ENCODE data around the gene HDAC4.

HDAC4 gene

GRCh38 chr2:239383759-239384156 lies 17.1 kb downstream of the HDAC4 start:
- no peak for DNase-seq (ENCODE audit: low spot score)

GRCh38 chr2:239383036-239383758 lies 17.6 kb downstream of the HDAC4 start:
- DNase-seq (ENCODE audit: low spot score), result no peak

- DNase-seq (ENCODE audit: low spot score), result no peak
Observed at GRCh38 chr2:239382384-239382880, 18.4 kb downstream of the HDAC4 start.

GRCh38 chr2:239381709-239382134 lies 19.1 kb downstream of the HDAC4 start:
- no peak for DNase-seq (ENCODE audit: low spot score)

- DNase-seq (ENCODE audit: low spot score), result peak; percentile 69
Observed at GRCh38 chr2:239380831-239381708, 19.8 kb downstream of the HDAC4 start.

GRCh38 chr2:239379641-239380170 lies 21.1 kb downstream of the HDAC4 start:
- DNase-seq (ENCODE audit: low spot score), result no peak

- DNase-seq (ENCODE audit: low spot score), result no peak
Observed at GRCh38 chr2:239378918-239379640, 21.7 kb downstream of the HDAC4 start.

GRCh38 chr2:239378021-239378917 lies 22.6 kb downstream of the HDAC4 start:
- DNase-seq (ENCODE audit: low spot score), result no peak

- DNase-seq (ENCODE audit: low spot score), result no peak
Observed at GRCh38 chr2:239377591-239377990, 23.2 kb downstream of the HDAC4 start.

- DNase-seq (ENCODE audit: low spot score), result no peak
Observed at GRCh38 chr2:239376942-239377531, 23.8 kb downstream of the HDAC4 start.

GRCh38 chr2:239376351-239376750 lies 24.5 kb downstream of the HDAC4 start:
- no peak for DNase-seq (ENCODE audit: low spot score)

GRCh38 chr2:239375278-239376061 lies 25.4 kb downstream of the HDAC4 start:
- no peak for DNase-seq (ENCODE audit: low spot score)

GRCh38 chr2:239374896-239375277 lies 25.9 kb downstream of the HDAC4 start:
- no peak for DNase-seq (ENCODE audit: low spot score)

GRCh38 chr2:239372835-239373234 lies 28.0 kb downstream of the HDAC4 start:
- no peak for DNase-seq (ENCODE audit: low spot score)

- no peak for DNase-seq (ENCODE audit: low spot score)
Observed at GRCh38 chr2:239371726-239372686, 28.8 kb downstream of the HDAC4 start.

GRCh38 chr2:239370876-239371725 lies 29.7 kb downstream of the HDAC4 start:
- no peak for DNase-seq (ENCODE audit: low spot score)

GRCh38 chr2:239370403-239370802 lies 30.4 kb downstream of the HDAC4 start:
- DNase-seq (ENCODE audit: low spot score), result no peak
